PC-9 (cell line): Measurements from ENCODE around the gene PGD. TPM values are rescaled to one million over a fixed set of nuclear protein-coding genes. Genes with fewer than 3 reads are reported as not detected.

ENCODE experiments used
- BruUV-seq: library from RNA; stranded (reverse); fragments of 400-500 nt; replicated peaks from 2 replicates; lab custom pipeline; 2021; lab: Mats Ljungman, UMichigan
- CTCF ChIA-PET: fragments of 300-600 bp; sonication (Branson Sonifier 250); formaldehyde crosslinking; loops from one replicate; lab custom pipeline; 2022; ENCODE audit warnings: antibody characterized with exemption; lab: Charles Lee
- POLR2A ChIA-PET: fragments of 300-600 bp; sonication (Branson Sonifier 250); formaldehyde crosslinking; loops from one replicate; lab custom pipeline; 2022; ENCODE audit warnings: antibody characterized with exemption; ENCODE audit not compliant: unreplicated experiment; lab: Charles Lee
- DNase-seq, 2 experiments: peaks; one replicate each; pipeline versions ENCODE4 v3.0.0 to v3.0.0-alpha.2; 2015 to 2022; ENCODE audit warnings: mixed read lengths in 1 of 2
- H2AFZ ChIP-seq: fragments of 200-600 bp; sonication (generic); 2 replicates; pipeline ENCODE4 v1.8.1; 2017; ENCODE audit warnings: antibody characterized with exemption
- H3F3A ChIP-seq: fragments of 200-600 bp; sonication (generic); 2 replicates; pipeline ENCODE4 v1.8.1; 2017; ENCODE audit warnings: antibody characterized with exemption, mild to moderate bottlenecking, low read depth; ENCODE audit not compliant: insufficient read depth
- H3K27ac ChIP-seq: fragments of 200-600 bp; sonication (generic); 2 replicates; pipeline ENCODE4 v1.6.1; 2016; ENCODE audit warnings: mixed run types
- H3K27me3 ChIP-seq: fragments of 200-600 bp; sonication (generic); 2 replicates; pipeline ENCODE4 v1.6.1; 2016; ENCODE audit warnings: low read depth, mixed run types; ENCODE audit not compliant: insufficient read depth
- H3K36me3 ChIP-seq: fragments of 200-600 bp; sonication (generic); 2 replicates; pipeline ENCODE4 v1.6.1; 2016; ENCODE audit warnings: low read depth, mixed run types
- H3K4me1 ChIP-seq: fragments of 200-600 bp; sonication (generic); replicated peaks from 2 replicates; pipeline ENCODE4 v1.6.1; 2016; ENCODE audit warnings: mixed run types; ENCODE audit not compliant: insufficient read depth
- H3K4me2 ChIP-seq: fragments of 200-600 bp; sonication (generic); 2 replicates; pipeline ENCODE4 v1.6.1; 2017; ENCODE audit warnings: mixed run types
- H3K4me3 ChIP-seq: fragments of 200-600 bp; sonication (generic); 2 replicates; pipeline ENCODE4 v1.6.1; 2016; ENCODE audit warnings: mixed run types
- H3K79me2 ChIP-seq: fragments of 200-600 bp; sonication (generic); 2 replicates; pipeline ENCODE4 v1.6.1; 2017; ENCODE audit warnings: low read depth, mixed run types
- H3K9me2 ChIP-seq: fragments of 200-600 bp; sonication (generic); 2 replicates; pipeline ENCODE4 v1.8.1; 2017; ENCODE audit warnings: mild to moderate bottlenecking; ENCODE audit not compliant: insufficient read depth
- H3K9me3 ChIP-seq: fragments of 200-600 bp; sonication (generic); 2 replicates; pipeline ENCODE4 v1.8.1; 2016; ENCODE audit warnings: low read depth; ENCODE audit not compliant: insufficient read depth
- H4K20me1 ChIP-seq: fragments of 200-600 bp; sonication (generic); 2 replicates; pipeline ENCODE4 v1.8.1; 2017; ENCODE audit not compliant: insufficient read depth
- CTCF ChIP-seq: fragments of 200-600 bp; sonication (generic); conservative IDR thresholded peaks from 2 replicates; pipeline ENCODE4 v1.6.1; 2017; ENCODE audit warnings: mixed run types, antibody characterized with exemption, mild to moderate bottlenecking, moderate library complexity
- EZH2 ChIP-seq: fragments of 200-600 bp; sonication (generic); IDR thresholded peaks from 2 replicates; pipeline ENCODE4 v1.8.0; 2017; ENCODE audit warnings: antibody characterized with exemption, low read depth
- intact Hi-C: fragments of 100-400 bp; cut with micrococcal nuclease; formaldehyde crosslinking; loops from one replicate; pipeline ENCODE4 v1.10.0; 2022; ENCODE audit not compliant: unreplicated experiment
- total RNA-seq: library from RNA; stranded (reverse); gene quantifications from 2 replicates; pipeline ENCODE4 v1.2.3, GENCODE V29; 2021

The PGD gene
- total RNA-seq, 1 experiment from 2014 or later = 526 TPM

- TF ChIP-seq CTCF (no peak), EZH2 (no peak)
- POLR2A ChIA-PET = no interaction called here
These were observed 34.2 kb downstream of the PGD start for GRCh38 chr1:10432910-10433700.

GRCh38 chr1:10433790-10434189, 34.9 kb downstream of the PGD start:
- H3K9me2 ChIP-seq = no peaks in the 10 kb centered on the region
- no peaks in the 10 kb centered on the region for H3K27me3 ChIP-seq
- TF ChIP-seq CTCF (no peak), EZH2 (no peak)
- no peaks in the 10 kb centered on the region for H3K9me3 ChIP-seq
- no peak overlapping the region for H3K4me2 ChIP-seq
- no peak overlapping the region for H3K4me3 ChIP-seq
- BruUV-seq = no TSS peak
- H3K4me1 ChIP-seq = peaks cover 6% of the 10 kb centered on the region
- H2AFZ ChIP-seq = no peak overlapping the region
- H3K79me2 ChIP-seq = peaks cover 13% of the 10 kb centered on the region
- DNase-seq = no peak
- H3F3A ChIP-seq = no peaks in the 10 kb centered on the region; the same call in 1 of the 2 replicates
- no peaks in the 10 kb centered on the region for H4K20me1 ChIP-seq
- H3K36me3 ChIP-seq = no peaks in the 10 kb centered on the region
- no peak overlapping the region for H3K27ac ChIP-seq
- CTCF ChIA-PET = no interaction called here
- POLR2A ChIA-PET = no interaction called here
- intact Hi-C loops = no loop called here

More at GRCh38 chr1:10432910-10433700, 34.2 kb downstream of the PGD start:
- intact Hi-C loops = no loop called here
- CTCF ChIA-PET = no interaction called here
- Histone ChIP-seq H2AFZ (no peak overlapping the region), H4K20me1 (no peaks in the 10 kb centered on the region), H3K27ac (no peak overlapping the region), H3K79me2 (peaks cover 13% of the 10 kb centered on the region), H3K27me3 (no peaks in the 10 kb centered on the region), H3K36me3 (no peaks in the 10 kb centered on the region), H3K9me2 (no peaks in the 10 kb centered on the region), H3K4me2 (no peak overlapping the region), H3K4me1 (peaks cover 6% of the 10 kb centered on the region), H3K4me3 (no peak overlapping the region), H3K9me3 (no peaks in the 10 kb centered on the region), H3F3A (no peaks in the 10 kb centered on the region; the same call in 1 of the 2 replicates)
- DNase-seq = no peak
- no TSS peak for BruUV-seq

- TF ChIP-seq CTCF (no peak), EZH2 (no peak)
- no TSS peak for BruUV-seq
- DNase-seq = no peak
- ChIA-PET POLR2A (no interaction called here), CTCF (interaction anchor here (0.7 kb wide), 1 partner anchor 253 kb away, joined by 3 read pairs; no protein-coding TSS in a partner anchor)
- Histone ChIP-seq H3K27me3 (no peaks in the 10 kb centered on the region), H2AFZ (no peak overlapping the region), H3K4me2 (no peak overlapping the region), H3K27ac (no peak overlapping the region), H3K4me3 (no peak overlapping the region), H3K9me3 (no peaks in the 10 kb centered on the region), H3F3A (no peaks in the 10 kb centered on the region), H3K9me2 (no peaks in the 10 kb centered on the region), H3K79me2 (peaks cover 13% of the 10 kb centered on the region), H4K20me1 (no peaks in the 10 kb centered on the region), H3K36me3 (no peaks in the 10 kb centered on the region), H3K4me1 (peaks cover 6% of the 10 kb centered on the region)
- intact Hi-C loops = no loop called here
These were observed 35.7 kb downstream of the PGD start for GRCh38 chr1:10434590-10434989.
